ENCODE measurements around the gene PRICKLE3.

PRICKLE3 gene

DNA sequence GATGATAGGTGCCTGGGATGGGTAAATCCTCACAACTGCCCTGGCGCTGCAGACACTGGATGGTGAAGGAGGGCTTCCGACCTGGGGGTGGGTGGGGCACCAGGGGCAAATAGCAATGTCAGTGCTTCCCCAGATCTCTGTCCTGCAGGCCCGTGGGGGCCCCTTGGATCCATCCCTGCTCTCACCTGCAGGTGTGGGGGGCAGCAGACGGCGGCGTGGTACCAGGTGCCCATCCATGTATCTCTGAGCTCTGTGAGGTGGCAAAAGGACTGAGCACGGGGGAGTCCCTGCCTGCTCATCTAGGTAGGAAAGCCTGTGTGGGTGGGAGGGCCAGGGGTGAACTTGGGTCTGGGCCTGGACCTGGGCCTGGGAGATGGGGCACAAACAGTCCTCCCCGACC lies 20.4 kb upstream of the PRICKLE3 start:
- no peak for DNase-seq

DNA sequence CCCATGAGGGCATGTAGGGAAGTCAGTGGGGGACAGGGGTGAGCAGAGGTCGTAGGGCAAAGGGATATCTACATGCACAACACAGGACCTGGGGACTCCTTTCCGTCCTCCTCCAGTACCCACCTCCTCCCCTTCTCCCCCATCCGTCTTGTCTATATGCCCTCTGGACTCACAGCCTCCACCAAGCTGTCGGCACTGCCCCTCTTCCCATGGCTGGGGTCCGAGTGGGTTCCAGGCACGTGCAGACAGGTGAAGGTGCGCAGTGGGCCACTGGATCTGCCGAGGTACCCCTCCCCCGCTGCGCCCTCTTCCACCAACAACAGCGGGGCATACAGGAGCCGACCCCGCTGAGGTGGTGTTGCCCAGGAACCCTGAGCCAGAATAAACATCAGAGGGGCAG lies 19.3 kb upstream of the PRICKLE3 start:
- no peak for DNase-seq

DNA sequence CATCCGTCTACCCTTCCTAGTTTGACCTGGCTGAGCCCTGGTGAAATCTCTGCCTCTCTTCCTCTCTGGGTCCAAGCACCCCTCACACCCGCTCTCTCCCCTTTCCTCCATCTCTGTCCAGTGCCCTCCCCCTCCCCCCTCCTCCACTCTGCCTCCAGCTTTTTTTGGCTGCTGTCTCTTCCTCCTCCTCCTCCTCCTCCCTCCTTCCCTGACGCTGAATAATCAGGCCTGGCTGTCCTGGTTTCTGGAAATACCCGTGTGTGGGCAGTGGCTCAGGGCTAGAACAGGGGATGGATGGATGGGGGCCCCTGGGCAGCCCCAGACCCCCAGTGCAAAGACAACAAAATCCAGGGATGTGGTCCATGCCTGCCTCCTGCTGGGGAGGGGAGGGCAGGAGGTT lies 18.5 kb upstream of the PRICKLE3 start:
- no peak for DNase-seq

DNA sequence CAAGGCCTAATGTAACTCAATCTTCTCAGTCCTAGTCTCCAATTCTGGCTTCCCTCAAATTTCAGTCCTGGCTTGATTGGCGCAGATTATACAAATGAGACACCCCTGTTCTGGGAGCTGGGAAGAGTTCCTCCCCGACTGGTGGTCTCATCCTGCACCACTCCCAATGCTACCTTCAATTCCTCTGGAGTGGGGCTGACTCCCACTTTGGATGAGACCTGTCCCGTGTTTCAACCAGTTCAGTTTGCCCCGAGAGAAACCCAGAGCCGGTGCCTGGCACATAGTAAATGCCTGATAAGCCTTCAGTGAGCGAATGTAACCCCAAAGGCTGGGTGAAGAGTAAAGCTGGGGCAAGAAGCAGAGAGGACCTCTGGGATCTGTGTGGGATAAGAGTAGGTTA lies 17.8 kb upstream of the PRICKLE3 start:
- no peak for DNase-seq

DNA sequence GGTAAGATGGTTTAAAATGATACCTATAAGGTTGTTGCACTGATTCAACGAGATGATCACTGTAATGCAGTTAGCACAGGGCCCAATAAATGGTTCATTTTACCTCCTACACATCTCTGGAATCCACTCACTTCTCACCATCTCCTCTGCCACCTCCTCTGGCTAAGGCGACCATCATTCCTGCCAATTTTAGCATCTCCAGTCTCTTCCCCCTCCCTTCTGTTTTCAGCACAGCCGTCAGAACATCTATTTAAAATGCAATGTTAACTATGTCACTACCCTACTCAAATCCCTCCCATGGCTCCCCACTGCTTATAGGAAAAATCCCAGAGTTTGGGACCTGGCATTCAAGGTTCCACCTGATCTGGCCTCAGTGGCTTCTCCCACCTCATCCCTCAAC lies 17.4 kb upstream of the PRICKLE3 start:
- DNase-seq: no peak

DNA sequence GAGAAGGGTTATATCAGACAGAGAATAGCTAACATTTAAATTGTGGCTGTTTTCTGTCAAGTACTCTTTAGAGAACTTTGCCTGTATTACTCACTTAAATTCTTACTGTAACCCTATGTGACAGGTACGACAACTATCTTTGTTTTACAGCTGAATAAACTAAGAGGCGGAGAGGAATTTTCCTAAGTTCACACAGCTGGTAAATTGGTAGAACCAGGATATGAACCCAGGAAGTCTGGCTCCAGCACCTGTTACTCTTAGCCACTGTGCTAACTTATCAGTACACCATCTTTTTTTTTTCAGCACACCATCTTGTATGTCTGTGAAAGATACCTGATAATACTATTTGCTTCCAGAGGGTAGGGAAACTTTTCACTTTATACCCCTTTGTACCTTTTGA lies 15.8 kb upstream of the PRICKLE3 start:
- no peak for DNase-seq

DNA sequence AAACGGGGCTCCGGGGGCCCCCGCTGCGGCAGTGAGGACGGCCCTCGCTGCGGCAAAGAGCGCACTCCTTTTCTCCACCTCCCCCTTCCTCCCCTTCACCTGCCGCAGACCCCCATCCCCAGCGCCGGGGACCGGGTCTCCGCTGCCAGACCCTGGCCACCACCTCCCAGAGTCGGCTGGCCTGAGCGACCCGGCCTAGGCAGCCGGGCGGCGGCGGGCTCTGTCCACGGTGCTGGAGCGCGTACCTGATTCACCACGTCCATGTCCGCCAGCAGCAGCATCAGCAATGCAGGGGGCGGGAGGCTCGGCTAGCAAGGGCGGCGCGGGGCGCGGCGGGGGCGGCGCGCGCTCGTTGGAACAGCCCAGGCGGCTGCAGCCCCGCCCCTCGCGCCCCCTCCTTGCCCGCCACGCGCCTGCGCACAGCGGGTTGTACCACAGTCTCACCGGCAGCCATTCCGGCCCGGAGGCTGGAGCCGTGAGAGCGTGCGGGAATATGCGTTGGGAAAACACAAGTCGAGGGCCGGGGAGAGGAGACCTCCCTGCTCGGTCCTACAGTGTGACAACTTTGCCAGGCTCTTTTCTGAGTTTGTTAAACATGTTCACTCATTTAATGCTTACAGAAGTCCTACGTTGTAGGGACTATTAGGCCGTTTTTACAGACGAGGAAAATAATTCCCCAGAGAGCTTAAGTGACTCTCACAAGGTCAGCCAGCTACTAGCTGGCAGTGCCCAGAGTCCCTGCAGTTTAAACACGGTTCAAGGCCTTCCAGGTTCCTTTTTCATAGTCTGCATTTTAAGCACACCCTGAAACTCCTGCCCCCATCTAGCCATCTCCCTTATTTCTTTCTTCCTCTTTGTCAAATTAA lies 14.0 kb upstream of the PRICKLE3 start, which contains the start of gene SYP:
Gene SYP, minus strand, starts transcription at position 288 of the 866 bp plus-strand sequence. Its CDS starts 7 bp downstream, at position 281.
- no peak for DNase-seq

DNA sequence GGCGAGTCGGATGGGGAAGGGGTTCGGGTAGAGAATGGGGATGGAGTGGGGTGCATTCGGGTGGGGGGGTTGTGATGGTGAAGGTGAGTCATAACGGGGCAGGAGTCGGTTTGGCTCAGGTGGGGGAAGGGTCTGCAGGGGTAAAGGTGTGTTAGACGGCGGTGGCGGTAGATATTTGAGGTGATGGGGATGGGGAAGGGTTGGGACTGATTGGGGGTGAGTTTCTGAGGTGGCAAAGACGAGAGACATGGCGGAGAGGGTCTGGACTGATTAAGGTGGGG lies 13.1 kb upstream of the PRICKLE3 start:
- DNase-seq: no peak

DNA sequence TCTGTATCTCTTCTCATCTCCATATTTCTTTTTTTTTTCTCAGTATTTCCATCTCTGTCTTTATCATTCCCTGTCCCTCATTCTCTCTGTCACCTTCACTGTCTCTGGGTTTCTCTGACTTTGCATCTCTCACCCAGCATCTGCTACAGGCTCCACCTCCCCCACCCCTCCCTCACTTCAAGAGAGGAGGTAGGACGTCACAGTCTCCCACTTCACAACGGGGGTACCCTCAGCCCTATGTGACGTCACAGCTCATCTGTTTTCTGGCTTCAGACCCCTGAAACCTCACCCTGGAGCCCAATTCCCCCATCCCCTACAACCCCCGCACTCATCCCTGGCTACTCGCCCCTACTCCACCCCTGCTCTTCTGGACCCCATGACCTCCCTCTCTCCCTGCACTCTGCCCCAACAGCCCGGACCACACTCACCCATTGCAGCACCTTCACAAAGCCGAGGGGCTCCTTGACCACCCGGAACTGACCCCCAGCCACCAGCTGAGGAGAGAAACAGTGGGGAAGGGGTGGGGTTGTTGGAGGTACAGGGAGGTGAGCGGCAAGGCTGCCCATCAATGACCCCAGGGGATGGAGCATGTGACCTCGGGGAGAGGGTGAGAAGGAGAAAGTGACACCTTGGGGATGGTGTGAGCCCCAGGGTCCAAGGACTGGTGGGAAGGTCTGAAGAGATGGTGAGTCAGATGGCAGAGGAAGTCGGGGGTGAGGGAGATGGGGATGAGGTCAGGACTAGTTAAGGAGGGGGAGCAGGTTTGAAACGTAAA lies 12.6 kb upstream of the PRICKLE3 start:
- DNase-seq: no peak

DNA sequence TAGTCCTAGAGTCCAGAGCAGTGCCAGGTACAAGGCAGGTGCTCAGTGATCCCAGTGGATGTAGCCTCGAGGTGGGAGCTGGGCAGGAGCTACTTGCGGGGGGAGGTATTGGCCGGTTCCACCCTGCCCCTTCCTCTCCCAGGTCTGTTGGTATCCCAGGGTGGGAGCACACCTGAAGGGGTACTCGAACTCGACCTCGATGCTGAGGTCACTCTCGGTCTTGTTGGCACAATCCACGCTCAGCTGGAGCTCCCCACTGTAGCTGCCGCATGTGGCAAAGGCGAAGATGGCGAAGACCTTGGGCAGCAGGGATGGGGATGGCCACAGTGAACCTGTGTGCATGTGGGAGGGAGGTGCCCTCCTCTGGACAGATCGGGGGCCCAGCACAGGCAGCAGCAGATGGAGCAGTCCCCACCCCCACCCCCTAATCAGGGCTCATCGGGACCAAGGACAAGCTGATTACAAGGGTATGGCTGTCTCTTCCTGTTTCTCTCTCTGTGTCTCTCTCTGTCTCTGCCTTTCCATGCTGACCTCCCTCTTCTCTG lies 11.4 kb upstream of the PRICKLE3 start:
- no peak for DNase-seq

DNA sequence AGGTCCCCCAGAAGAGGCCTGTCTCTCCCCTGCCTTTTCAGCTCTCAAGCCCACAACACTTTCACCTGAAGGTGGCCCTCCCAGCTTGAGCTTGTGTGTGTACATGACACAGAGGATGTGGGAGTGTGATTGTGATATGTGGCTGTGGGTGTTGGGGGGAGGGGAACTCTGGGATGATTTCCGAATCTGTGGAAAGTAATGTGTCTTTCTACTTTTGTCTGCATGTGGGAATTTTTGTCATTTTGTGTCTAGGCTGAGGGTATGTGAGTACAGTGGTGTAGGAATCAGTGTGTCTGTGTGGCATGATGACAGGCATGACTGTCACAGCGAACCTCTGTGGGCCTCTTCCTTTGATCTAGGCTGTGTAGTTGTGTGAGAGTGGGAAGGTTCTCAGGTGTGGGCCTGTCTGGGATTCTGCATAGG lies 7.4 kb upstream of the PRICKLE3 start:
- DNase-seq: no peak

DNA sequence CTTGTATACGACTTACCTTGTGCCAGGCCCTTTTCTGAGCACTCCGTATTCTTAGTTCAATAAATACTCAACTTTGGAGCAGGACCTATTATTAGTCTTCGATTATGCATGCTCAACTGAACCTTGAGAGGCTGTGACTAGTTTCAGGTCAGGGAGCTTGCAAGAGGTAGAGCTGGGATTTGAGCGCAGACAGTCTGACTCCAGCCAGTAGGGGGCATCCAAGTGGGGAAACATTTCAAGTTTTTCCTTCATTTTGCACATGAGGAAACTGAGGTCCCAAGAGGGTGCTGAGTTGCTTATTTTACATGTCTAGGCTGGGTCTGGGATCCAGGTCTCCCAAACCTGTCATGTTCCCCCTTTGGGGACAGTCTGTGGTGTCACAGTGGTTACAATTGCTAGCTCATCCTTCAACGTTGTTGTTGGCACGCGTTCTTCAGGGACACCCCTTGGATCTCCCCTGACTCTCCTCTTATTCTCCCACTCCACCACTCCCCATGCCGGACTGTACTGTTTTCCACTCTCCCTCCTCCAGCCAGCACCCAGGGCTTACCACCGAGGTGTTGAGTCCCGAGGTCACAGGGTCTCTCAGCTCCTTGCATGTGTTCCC lies 6.7 kb upstream of the PRICKLE3 start:
- DNase-seq: no peak

DNA sequence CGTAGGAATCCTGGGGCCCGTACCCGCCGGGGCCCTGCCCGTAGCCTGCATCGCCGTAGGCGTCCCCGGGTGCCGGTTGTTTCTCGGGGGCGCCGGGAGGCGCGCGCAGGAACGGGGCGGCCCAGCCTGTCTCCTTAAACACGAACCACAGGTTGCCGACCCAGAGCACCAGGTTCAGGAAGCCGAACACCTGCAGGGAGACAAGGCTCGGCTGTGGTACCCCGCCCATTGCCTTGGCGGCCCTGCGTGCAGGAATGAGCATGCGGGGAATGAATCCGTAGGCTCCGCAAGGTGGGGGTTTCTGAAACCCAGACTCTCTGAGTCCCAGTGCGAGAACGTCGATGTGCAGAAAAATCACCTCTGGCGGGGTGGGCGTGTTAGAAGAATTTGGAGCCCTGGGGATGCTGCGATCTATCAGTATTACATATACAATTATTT lies 5.4 kb upstream of the PRICKLE3 start:
- no peak for DNase-seq

DNA sequence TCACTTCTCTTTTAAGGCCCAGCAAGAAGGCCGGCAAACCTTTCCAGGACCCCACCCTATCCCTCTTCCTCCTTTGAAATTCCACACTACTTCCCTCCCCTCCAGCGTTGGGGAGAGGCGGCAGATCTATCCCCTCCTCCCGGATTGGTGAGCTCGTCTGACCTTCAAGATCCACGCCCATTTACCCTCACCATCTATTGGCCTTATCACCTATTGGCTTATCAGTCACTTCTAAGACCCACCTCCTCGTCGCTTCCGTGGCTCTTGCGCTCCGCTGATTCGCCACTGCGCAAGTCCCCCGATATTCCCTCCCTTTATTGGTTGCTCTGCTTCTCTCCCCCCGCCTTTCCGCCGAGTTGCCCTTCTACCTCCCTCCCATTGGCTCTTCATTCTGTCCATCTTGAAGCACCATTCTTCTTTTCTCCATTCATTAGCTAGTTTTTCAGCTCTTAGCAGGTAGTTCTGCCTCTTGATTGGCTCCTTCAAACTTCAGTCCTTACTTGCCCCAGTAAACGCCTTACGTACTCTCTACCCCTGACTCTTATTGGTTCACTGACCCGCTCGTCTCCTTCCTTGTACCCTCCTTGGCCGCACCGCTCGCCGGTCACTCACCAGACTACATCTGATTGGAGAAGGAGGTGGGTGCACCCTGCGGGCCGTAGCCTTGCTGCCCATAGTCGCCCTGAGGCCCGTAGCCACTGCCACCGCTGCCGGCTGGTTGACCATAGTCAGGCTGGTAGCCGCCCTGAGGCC lies 4.8 kb upstream of the PRICKLE3 start:
- peak; percentile 93 for DNase-seq

DNA sequence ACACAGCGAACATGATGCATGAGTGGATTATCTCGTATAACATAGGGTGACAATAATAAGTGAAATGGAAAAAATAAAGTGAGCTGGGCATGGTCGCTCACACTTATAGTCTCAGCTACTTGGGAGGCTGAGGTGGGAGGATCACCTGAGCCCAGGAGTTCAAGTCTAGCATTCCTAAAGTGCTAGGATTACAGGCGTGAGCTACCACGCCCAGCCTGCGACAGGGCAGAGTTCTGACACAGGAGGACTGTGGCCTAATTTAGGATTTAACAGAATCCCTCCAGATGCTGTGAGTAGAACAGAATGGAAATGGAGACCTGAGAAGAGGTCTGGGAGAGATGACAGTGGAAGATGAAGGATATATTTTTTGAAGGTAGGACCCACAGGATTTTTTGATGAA lies 3.4 kb upstream of the PRICKLE3 start:
- DNase-seq: no peak

DNA sequence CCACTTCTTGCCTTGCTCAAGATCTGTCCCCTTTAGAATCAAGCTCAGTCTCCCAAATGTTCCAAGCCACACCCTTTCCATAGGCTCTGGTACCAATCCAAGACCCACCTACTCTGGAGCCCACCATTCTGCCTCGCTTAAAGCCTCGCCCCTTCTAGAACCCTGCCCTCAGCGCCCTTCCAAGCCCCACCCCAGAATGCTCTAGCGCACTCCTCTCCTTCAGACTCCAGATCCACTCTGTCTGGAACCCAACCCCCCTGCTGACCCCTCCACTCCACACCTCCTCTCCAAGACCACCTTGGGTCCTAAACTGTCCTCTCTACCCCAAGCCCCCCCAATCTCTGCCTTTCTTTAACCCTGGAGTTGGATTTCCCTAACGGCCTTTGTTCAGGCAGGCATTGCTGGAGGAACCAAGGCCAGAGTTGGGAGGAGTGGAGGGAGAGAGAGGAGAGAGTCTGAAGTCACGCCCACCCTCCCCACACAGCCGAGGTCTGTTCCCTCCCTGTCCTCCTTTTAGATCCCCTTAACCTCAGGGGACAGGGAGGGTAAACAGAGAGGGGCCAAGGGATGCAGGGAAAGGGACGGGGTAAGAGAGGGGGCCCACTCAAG lies 2.4 kb upstream of the PRICKLE3 start:
- DNase-seq: no peak

DNA sequence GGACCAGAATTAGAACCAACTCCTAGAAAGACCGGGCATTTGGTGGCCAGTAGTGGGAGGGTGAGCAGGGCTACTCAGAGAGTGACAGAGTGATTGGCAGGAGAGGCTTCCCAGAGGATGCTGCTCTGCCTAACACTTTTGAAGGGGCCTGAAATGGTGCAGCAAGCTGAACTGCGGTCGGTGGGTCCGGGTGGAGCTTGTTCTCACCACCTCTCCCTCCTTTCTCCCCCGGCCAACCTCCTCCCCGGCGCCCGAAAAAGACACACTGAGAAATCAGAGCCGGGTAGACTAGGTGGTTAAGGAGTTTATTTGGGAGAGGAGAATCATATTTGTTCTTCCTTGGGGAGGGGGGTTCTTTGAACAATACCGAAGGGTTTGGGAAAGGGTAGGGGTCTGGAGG lies 1.4 kb upstream of the PRICKLE3 start:
- no peak for DNase-seq

DNA sequence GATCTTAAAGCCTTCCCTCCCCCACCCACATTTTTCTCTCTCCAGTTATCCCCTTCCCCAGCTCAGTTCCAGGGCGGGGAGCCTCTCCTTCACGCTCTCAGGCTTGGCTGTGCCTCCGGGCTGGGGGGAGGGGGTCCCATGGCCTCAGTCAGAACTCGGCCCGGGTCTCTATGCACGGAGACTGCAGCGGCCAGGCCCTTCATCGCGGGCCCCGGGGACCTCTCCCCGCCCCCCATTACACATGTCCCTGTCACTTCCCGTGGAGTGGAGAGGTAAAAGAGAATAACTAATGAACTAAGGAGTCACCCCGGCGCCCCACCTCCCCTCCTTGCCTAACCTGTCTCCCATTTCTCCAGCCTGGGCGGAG lies 838 bp upstream of the PRICKLE3 start:
- DNase-seq: no peak

DNA sequence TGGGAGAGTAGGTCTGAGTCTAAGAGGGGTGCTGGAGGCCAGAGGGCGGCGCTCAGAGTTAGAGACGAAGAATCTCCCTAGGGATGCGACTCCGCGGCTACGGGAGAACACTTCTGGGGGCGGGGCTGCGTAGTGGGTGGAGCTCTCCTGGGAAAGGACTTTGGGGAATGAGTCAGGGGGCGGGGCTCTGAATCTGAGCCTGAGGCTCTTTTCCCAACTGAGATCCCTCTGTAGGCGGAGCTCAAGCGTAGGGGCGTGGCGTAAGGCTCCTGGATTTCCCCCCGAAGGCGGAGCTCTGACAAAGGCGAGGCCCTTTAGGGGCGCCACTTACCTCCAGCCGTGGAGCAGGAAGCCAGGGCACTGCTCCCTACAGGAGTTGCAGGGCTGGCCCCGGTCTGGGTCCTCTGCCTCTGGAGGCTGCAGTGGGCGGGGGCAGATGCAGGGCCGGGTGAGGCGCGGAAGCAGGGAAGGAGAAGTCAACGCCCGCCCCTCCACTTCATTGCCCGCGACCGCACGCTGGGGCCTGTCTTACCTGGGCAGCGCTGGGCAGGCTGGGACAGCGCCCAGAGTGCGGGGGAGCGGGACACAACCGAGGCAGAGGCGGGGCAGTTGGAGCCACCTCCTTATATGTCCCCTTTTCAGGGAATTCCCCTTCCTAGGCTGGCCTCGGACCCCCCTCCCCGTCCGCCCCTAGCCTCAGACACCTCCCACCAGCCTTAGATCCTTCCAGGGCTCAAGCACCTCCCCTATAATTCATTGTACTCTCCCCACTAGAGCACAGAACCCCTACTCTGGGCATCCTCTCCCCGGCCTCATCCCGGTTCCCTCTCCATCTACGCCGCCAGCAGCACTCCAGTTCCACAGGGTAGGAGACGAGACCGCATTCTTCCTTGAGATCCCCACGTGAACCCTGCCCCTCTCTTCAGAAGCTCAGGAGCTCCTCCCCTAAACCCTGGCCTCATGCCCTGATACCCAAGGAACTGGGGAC lies 1.6 kb downstream of the PRICKLE3 start:
- peak; percentile 28 for DNase-seq

DNA sequence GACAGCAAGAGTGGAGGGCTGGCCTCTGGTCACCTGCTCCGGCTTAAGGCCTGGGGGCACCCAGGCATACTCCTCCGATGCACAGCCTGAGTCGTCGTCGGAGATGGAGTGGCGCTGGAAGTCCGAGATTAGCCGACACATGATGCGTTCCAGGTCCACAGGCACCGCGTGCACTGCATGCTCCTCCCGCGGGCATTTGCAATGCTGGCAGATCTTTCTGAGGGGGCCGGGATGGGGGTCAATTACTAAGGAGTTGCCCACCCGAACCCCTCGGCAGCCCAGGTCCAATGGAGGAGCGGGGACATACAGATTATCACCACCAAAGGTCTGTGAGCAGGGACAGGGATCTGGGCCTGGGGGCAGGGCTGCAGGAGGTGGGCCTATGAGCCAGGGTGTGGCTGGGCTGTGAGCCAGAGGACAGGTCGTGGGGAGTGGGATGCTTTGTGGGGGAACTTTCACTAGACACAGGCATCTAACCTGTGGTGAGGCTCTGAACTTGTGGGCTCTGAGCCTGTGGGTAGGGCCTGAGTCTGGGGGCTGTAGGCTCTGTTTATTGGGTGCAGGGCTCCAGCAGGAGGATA lies 2.4 kb downstream of the PRICKLE3 start:
- no peak for DNase-seq

DNA sequence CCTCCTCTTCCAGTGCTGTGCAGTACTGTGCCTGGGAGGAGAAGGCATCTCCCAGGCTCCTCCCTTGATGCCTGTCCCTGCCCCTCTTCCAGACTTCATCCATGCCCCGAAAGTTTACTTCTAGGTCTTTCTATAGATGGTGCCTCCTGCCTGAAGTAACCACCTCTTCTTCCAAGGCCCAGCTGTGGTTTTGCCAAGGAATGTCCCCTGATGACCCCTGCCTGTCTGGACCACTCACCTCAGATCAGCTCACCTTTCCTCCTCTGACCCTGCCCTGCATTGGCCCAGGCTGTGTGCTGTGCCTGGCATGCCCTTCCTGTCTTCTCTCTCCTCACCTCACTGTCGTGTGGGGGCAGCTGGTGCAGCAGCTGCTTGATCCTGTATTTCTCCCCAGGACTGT lies 6.8 kb downstream of the PRICKLE3 start:
- DNase-seq: no peak
